GM13977 (cell line): ENCODE results near the gene C16orf87.

Experiments used
- DNase-seq: peaks from one replicate; pipeline ENCODE4 v3.0.0; 2012; ENCODE audit warnings: low spot score
- in situ Hi-C: fragments of 300-500 bp; cut with MboI; formaldehyde crosslinking; loops from one replicate; pipeline ENCODE4 v1.12.0; 2022; ENCODE audit warnings: low sequenced_read_pairs, low pct_unique_long_range_greater_than_20kb, mixed read lengths, inconsistent platforms; ENCODE audit not compliant: unreplicated experiment
- TF ChIP-seq, protein P1 (sequence below): IDR thresholded peaks from 2 replicates; pipeline ENCODE4 v1.5.1; 2012; ENCODE audit warnings: mild to moderate bottlenecking, control low read depth; ENCODE audit not compliant: insufficient read depth; ENCODE audit errors: extremely low read depth, missing control alignments

C16orf87 gene

DNA sequence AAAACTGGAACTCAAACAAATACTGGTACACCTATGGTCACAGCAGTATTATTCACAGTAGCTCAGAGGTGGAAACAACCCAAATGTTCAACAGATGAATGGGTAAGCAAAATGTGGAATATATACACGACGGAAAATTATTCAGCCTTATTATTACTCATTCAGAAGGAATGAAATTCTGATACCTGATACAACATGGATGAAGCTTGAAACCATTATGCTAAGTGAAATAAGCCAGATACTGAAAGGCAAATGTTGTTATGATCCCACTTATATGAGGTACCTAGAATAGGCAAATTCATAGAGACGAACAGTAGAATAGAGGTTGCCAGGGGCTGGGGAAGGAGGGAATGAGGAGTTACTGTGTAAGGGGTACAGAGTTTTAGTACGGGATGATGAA is 55.8 kb downstream of the C16orf87 start:
- TF ChIP-seq, protein P1, sequence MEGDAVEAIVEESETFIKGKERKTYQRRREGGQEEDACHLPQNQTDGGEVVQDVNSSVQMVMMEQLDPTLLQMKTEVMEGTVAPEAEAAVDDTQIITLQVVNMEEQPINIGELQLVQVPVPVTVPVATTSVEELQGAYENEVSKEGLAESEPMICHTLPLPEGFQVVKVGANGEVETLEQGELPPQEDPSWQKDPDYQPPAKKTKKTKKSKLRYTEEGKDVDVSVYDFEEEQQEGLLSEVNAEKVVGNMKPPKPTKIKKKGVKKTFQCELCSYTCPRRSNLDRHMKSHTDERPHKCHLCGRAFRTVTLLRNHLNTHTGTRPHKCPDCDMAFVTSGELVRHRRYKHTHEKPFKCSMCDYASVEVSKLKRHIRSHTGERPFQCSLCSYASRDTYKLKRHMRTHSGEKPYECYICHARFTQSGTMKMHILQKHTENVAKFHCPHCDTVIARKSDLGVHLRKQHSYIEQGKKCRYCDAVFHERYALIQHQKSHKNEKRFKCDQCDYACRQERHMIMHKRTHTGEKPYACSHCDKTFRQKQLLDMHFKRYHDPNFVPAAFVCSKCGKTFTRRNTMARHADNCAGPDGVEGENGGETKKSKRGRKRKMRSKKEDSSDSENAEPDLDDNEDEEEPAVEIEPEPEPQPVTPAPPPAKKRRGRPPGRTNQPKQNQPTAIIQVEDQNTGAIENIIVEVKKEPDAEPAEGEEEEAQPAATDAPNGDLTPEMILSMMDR = no peak
- DNase-seq = no peak
- in situ Hi-C loops = no loop called here

DNA sequence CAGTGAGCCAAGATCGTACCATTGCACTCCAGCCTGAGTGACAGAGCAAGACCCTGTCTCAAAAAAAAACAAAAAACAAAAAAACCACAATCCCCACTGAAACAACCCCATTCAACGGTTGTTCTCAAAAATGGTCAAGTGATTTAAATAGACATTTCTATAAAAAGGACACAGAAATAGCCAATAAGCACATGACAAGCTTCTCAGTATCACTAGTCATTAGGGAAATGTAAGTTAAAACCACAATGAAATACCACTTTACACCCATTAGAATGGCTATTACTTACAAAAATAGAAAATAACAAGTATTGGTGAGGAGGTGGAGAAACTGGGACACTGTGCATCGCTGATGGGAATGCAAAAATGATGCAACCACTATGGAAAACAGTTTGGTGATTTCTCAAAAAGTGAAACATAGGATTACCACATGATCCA is 56.2 kb downstream of the C16orf87 start:
- in situ Hi-C loops = no loop called here

DNA sequence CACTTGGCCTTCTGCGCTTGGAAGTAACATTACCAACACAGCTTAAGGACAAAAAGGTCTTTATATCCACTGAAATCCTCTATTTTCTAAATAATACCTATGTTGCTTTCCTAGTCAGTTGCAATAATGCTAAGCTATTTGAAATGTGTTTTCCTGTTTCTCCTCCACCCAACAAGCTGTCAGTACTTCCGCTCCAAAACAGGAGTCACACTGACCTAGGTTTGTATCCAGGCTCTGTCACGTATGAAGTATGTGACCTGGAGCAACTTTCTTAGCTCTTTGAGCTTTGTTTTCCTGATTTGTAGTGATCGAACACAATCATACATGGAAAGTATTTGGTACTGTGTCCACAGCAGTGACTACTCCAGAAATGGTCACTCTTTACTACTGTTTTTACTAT is 58.5 kb downstream of the C16orf87 start:
- no peak for DNase-seq
- TF ChIP-seq, protein P1 = no peak
- in situ Hi-C loops = no loop called here

More for the DNA sequence above, 56.2 kb downstream of the C16orf87 start:
- TF ChIP-seq, protein P1 = no peak
- DNase-seq = no peak

DNA sequence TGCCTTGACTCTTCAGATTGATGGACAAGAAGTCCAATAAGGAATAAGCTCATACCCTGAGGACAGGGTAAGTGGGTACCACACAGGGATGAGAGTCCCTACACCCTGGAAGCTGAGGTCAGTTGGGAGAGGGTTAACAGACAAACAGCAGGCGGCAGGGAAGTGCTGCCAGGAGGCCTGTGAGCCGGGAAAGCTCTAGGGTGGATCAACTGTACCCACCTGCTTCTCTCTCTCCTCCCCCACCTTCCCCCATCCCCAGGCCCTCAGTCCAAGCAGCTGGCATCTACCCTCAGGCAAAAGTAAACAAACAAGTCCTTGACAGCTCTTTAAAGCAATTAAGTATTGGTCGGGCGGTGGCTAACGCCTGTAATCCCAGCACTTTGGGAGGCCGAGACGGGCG is 62.2 kb downstream of the C16orf87 start:
- in situ Hi-C loops = no loop called here
- no peak for DNase-seq

DNA sequence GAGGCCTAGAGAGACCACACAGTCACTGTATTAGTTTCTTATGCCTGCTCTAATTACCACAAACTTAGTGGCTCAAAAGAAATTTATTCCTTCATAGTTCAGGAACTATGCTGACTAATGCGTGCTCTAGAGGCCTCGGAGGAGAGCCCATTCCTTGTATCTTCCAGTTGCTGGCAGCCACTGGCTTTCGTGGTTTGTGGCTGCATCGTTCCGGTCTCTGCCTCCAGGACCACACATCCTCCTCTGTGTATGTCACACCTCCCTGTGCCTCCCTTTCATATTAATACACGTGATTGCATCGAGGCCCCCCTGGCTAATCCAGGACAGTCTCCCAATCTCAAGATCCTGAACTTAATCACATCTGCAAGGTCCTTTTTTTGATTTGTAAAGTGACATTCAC is 65.9 kb downstream of the C16orf87 start:
- TF ChIP-seq, protein P1 = no peak
- no peak for DNase-seq
- in situ Hi-C loops = no loop called here

More for the DNA sequence above, 62.2 kb downstream of the C16orf87 start:
- TF ChIP-seq, protein P1 = no peak

DNA sequence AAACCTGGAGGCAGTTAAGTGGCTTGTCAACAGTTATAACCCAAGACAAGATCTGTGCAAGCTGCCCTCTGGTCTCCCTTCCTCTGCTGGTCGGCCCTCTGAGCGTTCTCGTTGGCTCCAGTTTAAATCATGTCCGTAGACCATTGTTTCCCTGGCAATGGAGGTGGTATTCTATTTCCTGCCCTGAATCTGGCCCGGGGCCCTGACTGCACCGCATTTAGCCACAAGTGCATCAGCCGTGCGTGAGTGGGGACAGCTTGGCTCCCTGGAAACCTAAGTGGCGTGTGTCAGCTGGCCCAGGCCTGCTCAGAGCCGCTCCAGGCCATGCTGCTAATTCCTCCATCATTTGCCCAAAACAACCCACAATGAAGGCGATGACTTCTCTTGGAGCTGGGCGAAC is 67.8 kb downstream of the C16orf87 start:
- TF ChIP-seq, protein P1 = no peak
- DNase-seq = no peak
- in situ Hi-C loops = no loop called here

DNA sequence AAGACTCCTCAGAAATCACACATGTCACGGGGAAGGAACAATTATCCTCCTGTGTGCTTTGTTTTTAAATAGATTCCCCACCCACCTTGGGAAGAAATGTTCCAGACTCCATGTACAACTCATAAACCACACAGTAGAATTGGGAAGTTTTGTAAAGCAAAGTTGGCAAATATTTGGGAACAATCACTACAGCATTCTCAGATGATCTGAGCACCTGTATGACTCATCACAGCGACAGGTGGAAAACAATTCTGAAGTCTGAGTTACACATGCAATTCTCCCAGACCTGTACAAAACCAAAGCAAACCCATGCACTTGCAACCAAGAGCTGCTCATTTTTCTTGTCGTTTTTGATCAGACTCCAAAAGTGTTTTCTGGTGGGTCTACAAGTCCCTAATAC is 68.4 kb downstream of the C16orf87 start:
- no peak for DNase-seq
- TF ChIP-seq, protein P1 = no peak

More for the DNA sequence above, 68.4 kb downstream of the C16orf87 start:
- in situ Hi-C loops = no loop called here
